ENCODE measurements around the gene ATL2.

- no peak for TF ChIP-seq EZH2 (IDR thresholded peaks at IDR 0.05; ENCODE audit: insufficient read depth, poor library complexity, severe bottlenecking)
- TF ChIP-seq EZH2phosphoT487 (IDR thresholded peaks at IDR 0.05; ENCODE audit: insufficient read depth, low read depth) = no peak
Observed at GRCh38 chr2:38377050-38377828, at the start of gene ATL2.

All from GM23248 (cell line).